Neural cell (in vitro differentiated cells): Measurements from ENCODE around the gene SULT4A1. TPM values are rescaled to one million over a fixed set of nuclear protein-coding genes. Genes with fewer than 3 reads are reported as not detected.

Source experiments
- H2AFZ ChIP-seq: fragments of 200-600, 300-800 bp; sonication (generic), shearing (Covaris generic); 2 replicates; pipeline ENCODE4 v1.6.0; 2014; ENCODE audit warnings: low read depth, mild to moderate bottlenecking, antibody characterized with exemption, low read length, moderate library complexity
- H3F3A ChIP-seq: fragments of 200-600 bp; shearing (Covaris generic); 2 replicates; pipeline ENCODE4 v1.6.1; 2016; ENCODE audit warnings: mild to moderate bottlenecking, moderate library complexity, mixed read lengths, antibody characterized with exemption, low read length; ENCODE audit not compliant: insufficient read depth, poor library complexity, severe bottlenecking
- H3K27ac ChIP-seq: fragments of 200-600, 300-800 bp; sonication (generic), shearing (Covaris generic); 2 replicates; pipeline ENCODE4 v1.5.1; 2014; ENCODE audit warnings: mild to moderate bottlenecking, low read length, moderate library complexity
- H3K27me3 ChIP-seq: fragments of 300-800, 200-600 bp; sonication (generic), shearing (Covaris generic); 2 replicates; pipeline ENCODE4 v1.6.0; 2014; ENCODE audit warnings: mild to moderate bottlenecking, low read depth, low read length, moderate library complexity; ENCODE audit not compliant: insufficient read depth
- H3K36me3 ChIP-seq: fragments of 300-800, 200-600 bp; sonication (generic), shearing (Covaris generic); 2 replicates; pipeline ENCODE4 v1.5.1; 2014; ENCODE audit warnings: mild to moderate bottlenecking, antibody characterized with exemption, low read length, moderate library complexity; ENCODE audit not compliant: insufficient read depth
- H3K4me2 ChIP-seq: fragments of 300-800, 200-600 bp; sonication (generic), shearing (Covaris generic); 2 replicates; pipeline ENCODE4 v1.6.0; 2014; ENCODE audit warnings: mild to moderate bottlenecking, low read length
- H3K4me3 ChIP-seq: fragments of 300-800, 200-600 bp; sonication (generic), shearing (Covaris generic); 2 replicates; pipeline ENCODE4 v1.5.1; 2014; ENCODE audit warnings: mild to moderate bottlenecking, low read length, moderate library complexity
- H3K79me2 ChIP-seq: fragments of 200-600 bp; shearing (Covaris generic); replicated peaks from 2 replicates; pipeline ENCODE4 v1.6.0; 2014; ENCODE audit warnings: mild to moderate bottlenecking, low read length, moderate library complexity; ENCODE audit not compliant: insufficient read depth
- H3K9ac ChIP-seq: fragments of 300-800, 200-600 bp; sonication (generic), shearing (Covaris generic); 2 replicates; pipeline ENCODE4 v1.6.1; 2016; ENCODE audit warnings: mild to moderate bottlenecking, low read length, mixed read lengths
- H3K9me2 ChIP-seq: fragments of 200-600 bp; shearing (Covaris generic); 2 replicates; pipeline ENCODE4 v1.6.1; 2016; ENCODE audit warnings: mild to moderate bottlenecking, low read length, mixed read lengths; ENCODE audit not compliant: insufficient read depth
- H3K9me3 ChIP-seq: fragments of 200-600, 300-800 bp; sonication (generic), shearing (Covaris generic); 2 replicates; pipeline ENCODE4 v1.6.1; 2016; ENCODE audit warnings: mild to moderate bottlenecking, mixed run types, low read length, moderate library complexity, mixed read lengths
- H4K20me1 ChIP-seq: fragments of 200-600 bp; shearing (Covaris generic); 2 replicates; pipeline ENCODE4 v1.6.1; 2016; ENCODE audit warnings: mild to moderate bottlenecking, mixed run types; ENCODE audit not compliant: insufficient read depth
- EP300 ChIP-seq: fragments of 450-650 bp; conservative IDR thresholded peaks from 2 replicates; pipeline ENCODE4 v1.6.1; 2014; ENCODE audit warnings: antibody characterized with exemption, mild to moderate bottlenecking, moderate library complexity; ENCODE audit not compliant: poor library complexity, severe bottlenecking
- MXI1 ChIP-seq: fragments of 450-650 bp; conservative IDR thresholded peaks from 2 replicates; pipeline ENCODE4 v1.6.1; 2014; ENCODE audit warnings: antibody characterized with exemption, mild to moderate bottlenecking; ENCODE audit not compliant: poor library complexity, severe bottlenecking
- POLR2AphosphoS5 ChIP-seq: IDR thresholded peaks from 2 replicates; pipeline ENCODE4 v1.6.1; 2012
- SMC3 ChIP-seq: fragments of 450-650 bp; conservative IDR thresholded peaks from 2 replicates; pipeline ENCODE4 v1.6.1; 2014; ENCODE audit warnings: antibody characterized with exemption, mild to moderate bottlenecking, moderate library complexity; ENCODE audit not compliant: poor library complexity
- TAF1 ChIP-seq: IDR thresholded peaks from 2 replicates; pipeline ENCODE4 v1.6.1; 2012; ENCODE audit warnings: low read depth
- polyA plus RNA-seq: library from polyadenylated mRNA; depleted of rRNA; stranded (reverse); fragments of >200 nt; gene quantifications from 2 replicates; pipeline ENCODE4 v1.2.3, GENCODE V29; 2014
- TF ChIP-seq, protein P1 (sequence below): fragments of 450-650 bp; IDR thresholded peaks from 2 replicates; pipeline ENCODE4 v1.5.1; 2014; ENCODE audit warnings: antibody characterized with exemption, mild to moderate bottlenecking, moderate library complexity; ENCODE audit not compliant: poor library complexity, severe bottlenecking
- TF ChIP-seq, protein P2 (sequence below): IDR thresholded peaks from 2 replicates; pipeline ENCODE4 v1.6.1; 2012; ENCODE audit warnings: borderline replicate concordance

Gene SULT4A1
- polyA plus RNA-seq, 1 donor from 2014 or later, result 182 TPM

DNA sequence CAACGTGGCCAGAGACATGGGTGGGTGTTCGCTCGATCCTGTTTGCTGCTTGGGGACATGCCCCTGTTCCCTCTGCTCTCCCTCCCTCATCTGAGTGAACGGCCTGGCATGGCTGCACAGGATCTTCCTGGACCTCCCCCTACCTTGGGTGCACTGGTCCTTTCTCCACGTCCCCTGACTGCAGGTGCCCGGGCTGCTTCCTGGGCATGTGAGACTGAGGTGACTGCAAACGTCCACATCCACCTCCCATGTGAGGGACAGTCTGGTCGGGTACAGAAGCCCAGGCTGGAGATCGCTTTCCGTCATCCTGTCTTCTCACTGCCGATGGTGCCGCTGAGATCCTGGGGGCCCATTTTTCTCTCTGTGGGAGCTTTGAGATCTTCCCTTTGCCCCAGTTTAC, 11.8 kb downstream of the SULT4A1 start:
- Histone ChIP-seq H2AFZ (no peak overlapping the region), H3K9me2 (no peaks in the 10 kb centered on the region), H3K4me3 (no peak overlapping the region), H3K27ac (no peak overlapping the region), H4K20me1 (no peaks in the 10 kb centered on the region), H3K27me3 (no peaks in the 10 kb centered on the region), H3K36me3 (no peaks in the 10 kb centered on the region), H3F3A (no peaks in the 10 kb centered on the region), H3K4me2 (no peak overlapping the region), H3K9ac (no peak overlapping the region), H3K9me3 (no peaks in the 10 kb centered on the region), H3K79me2 (no peaks in the 10 kb centered on the region)
- no peak for TF ChIP-seq EP300
- no peak for TF ChIP-seq TAF1
- TF ChIP-seq MXI1, result no peak
- TF ChIP-seq, protein P1, sequence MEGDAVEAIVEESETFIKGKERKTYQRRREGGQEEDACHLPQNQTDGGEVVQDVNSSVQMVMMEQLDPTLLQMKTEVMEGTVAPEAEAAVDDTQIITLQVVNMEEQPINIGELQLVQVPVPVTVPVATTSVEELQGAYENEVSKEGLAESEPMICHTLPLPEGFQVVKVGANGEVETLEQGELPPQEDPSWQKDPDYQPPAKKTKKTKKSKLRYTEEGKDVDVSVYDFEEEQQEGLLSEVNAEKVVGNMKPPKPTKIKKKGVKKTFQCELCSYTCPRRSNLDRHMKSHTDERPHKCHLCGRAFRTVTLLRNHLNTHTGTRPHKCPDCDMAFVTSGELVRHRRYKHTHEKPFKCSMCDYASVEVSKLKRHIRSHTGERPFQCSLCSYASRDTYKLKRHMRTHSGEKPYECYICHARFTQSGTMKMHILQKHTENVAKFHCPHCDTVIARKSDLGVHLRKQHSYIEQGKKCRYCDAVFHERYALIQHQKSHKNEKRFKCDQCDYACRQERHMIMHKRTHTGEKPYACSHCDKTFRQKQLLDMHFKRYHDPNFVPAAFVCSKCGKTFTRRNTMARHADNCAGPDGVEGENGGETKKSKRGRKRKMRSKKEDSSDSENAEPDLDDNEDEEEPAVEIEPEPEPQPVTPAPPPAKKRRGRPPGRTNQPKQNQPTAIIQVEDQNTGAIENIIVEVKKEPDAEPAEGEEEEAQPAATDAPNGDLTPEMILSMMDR, result no peak

DNA sequence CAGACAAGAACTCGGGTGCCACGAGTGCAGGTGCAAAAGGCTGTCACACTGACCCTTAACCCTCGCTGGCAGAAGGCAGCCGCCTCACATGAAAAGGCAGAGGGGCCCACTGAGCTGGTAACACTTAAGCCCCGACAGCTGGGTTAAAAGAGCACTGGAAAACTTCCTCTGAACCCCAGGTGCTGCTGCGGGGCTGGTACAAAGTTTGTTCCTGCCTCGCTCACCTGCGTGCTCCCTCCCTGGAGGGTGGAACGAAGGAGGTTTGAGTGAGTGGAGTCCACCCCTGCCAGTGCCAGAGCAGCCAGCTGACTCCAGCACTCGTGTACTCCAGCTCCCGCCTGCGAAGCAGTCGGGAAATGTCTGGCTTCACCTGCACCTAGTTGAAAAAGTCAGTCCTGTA, 12.6 kb downstream of the SULT4A1 start:
- H3K27ac ChIP-seq, result no peak overlapping the region
- H4K20me1 ChIP-seq, result no peaks in the 10 kb centered on the region
- TF ChIP-seq EP300 (no peak), TAF1 (no peak), POLR2AphosphoS5 (no peak), SMC3 (no peak)
- TF ChIP-seq, protein P2, sequence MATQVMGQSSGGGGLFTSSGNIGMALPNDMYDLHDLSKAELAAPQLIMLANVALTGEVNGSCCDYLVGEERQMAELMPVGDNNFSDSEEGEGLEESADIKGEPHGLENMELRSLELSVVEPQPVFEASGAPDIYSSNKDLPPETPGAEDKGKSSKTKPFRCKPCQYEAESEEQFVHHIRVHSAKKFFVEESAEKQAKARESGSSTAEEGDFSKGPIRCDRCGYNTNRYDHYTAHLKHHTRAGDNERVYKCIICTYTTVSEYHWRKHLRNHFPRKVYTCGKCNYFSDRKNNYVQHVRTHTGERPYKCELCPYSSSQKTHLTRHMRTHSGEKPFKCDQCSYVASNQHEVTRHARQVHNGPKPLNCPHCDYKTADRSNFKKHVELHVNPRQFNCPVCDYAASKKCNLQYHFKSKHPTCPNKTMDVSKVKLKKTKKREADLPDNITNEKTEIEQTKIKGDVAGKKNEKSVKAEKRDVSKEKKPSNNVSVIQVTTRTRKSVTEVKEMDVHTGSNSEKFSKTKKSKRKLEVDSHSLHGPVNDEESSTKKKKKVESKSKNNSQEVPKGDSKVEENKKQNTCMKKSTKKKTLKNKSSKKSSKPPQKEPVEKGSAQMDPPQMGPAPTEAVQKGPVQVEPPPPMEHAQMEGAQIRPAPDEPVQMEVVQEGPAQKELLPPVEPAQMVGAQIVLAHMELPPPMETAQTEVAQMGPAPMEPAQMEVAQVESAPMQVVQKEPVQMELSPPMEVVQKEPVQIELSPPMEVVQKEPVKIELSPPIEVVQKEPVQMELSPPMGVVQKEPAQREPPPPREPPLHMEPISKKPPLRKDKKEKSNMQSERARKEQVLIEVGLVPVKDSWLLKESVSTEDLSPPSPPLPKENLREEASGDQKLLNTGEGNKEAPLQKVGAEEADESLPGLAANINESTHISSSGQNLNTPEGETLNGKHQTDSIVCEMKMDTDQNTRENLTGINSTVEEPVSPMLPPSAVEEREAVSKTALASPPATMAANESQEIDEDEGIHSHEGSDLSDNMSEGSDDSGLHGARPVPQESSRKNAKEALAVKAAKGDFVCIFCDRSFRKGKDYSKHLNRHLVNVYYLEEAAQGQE, result no peak
- TF ChIP-seq, protein P1, result no peak

More for the DNA sequence above, 12.6 kb downstream of the SULT4A1 start:
- Histone ChIP-seq H2AFZ (no peak overlapping the region), H3K79me2 (no peaks in the 10 kb centered on the region), H3K9ac (no peak overlapping the region), H3K9me2 (no peaks in the 10 kb centered on the region), H3K27me3 (no peaks in the 10 kb centered on the region), H3K4me3 (no peak overlapping the region), H3F3A (no peaks in the 10 kb centered on the region), H3K36me3 (no peaks in the 10 kb centered on the region), H3K9me3 (no peaks in the 10 kb centered on the region), H3K4me2 (no peak overlapping the region)
